ENCODE results near the gene PAM16.

The PAM16 gene

GRCh38 chr16:4342866-4343744 lies 8.0 kb downstream of the PAM16 start:
- no peak overlapping the region for H3K4me3 ChIP-seq (ENCODE audit: low read depth, low read length)
- no peak for DNase-seq (ENCODE audit: low read depth)
- no peak for TF ChIP-seq CTCF (IDR thresholded peaks at IDR 0.05; ENCODE audit: insufficient read depth, low read depth, low read length, missing control alignments)

GRCh38 chr16:4341250-4341649 lies 9.9 kb downstream of the PAM16 start:
- DNase-seq (ENCODE audit: low read depth): no peak
- TF ChIP-seq CTCF (IDR thresholded peaks at IDR 0.05; ENCODE audit: insufficient read depth, low read depth, low read length, missing control alignments): no peak
- H3K4me3 ChIP-seq (ENCODE audit: low read depth, low read length): no peak overlapping the region

GRCh38 chr16:4340443-4340842 lies 10.7 kb downstream of the PAM16 start:
- no peak overlapping the region for H3K4me3 ChIP-seq (ENCODE audit: low read depth, low read length)
- TF ChIP-seq CTCF (IDR thresholded peaks at IDR 0.05; ENCODE audit: insufficient read depth, low read depth, low read length, missing control alignments): no peak
- no peak for DNase-seq (ENCODE audit: low read depth)

GRCh38 chr16:4339909-4340308 lies 11.2 kb downstream of the PAM16 start:
- no peak for DNase-seq (ENCODE audit: low read depth)

GRCh38 chr16:4339455-4339854 lies 11.7 kb downstream of the PAM16 start:
- DNase-seq (ENCODE audit: low read depth): no peak
- TF ChIP-seq CTCF (IDR thresholded peaks at IDR 0.05; ENCODE audit: insufficient read depth, low read depth, low read length, missing control alignments): no peak
- no peak overlapping the region for H3K4me3 ChIP-seq (ENCODE audit: low read depth, low read length)

More at GRCh38 chr16:4339909-4340308, 11.2 kb downstream of the PAM16 start:
- no peak for TF ChIP-seq CTCF (IDR thresholded peaks at IDR 0.05; ENCODE audit: insufficient read depth, low read depth, low read length, missing control alignments)
- H3K4me3 ChIP-seq (ENCODE audit: low read depth, low read length): no peak overlapping the region

- TF ChIP-seq CTCF (IDR thresholded peaks at IDR 0.05; ENCODE audit: insufficient read depth, low read depth, low read length, missing control alignments): no peak
- H3K4me3 ChIP-seq (ENCODE audit: low read depth, low read length): no peak overlapping the region
- no peak for DNase-seq (ENCODE audit: low read depth)
Measured at GRCh38 chr16:4338712-4339299, 12.3 kb downstream of the PAM16 start.

Data from GM12865 (cell line).